Natural killer cell (primary cell): ENCODE data around the gene MED23. TPM values are rescaled to one million over a fixed set of nuclear protein-coding genes. Genes with fewer than 3 reads are reported as not detected.

Experiments
- ATAC-seq, 3 donors: fragments of 150-1000 bp in 2 of 3; fragments of 200-7000 bp in 1 of 3; cut with Tn5 transposase; 1 replicate in 1 of 3; 2 replicates in 2 of 3; pipeline ENCODE4 v1.10.0; 2021; ENCODE audit warnings: mild to moderate bottlenecking in 2 of 3, moderate library complexity in 2 of 3
- DNase-seq, 2 donors: peaks; one replicate each; pipeline versions ENCODE4 v3.0.0 to v3.0.0-alpha.2; 2013 to 2021; ENCODE audit warnings: mixed read lengths in 1 of 2
- H3K27ac ChIP-seq: one replicate; pipeline ENCODE4 v1.5.1; 2013; ENCODE audit warnings: mild to moderate bottlenecking, low read length
- H3K27me3 ChIP-seq: one replicate; pipeline ENCODE4 v1.6.1; 2013; ENCODE audit warnings: low read length; ENCODE audit not compliant: control insufficient read depth, insufficient read depth
- H3K36me3 ChIP-seq: one replicate; pipeline ENCODE4 v1.6.1; 2013; ENCODE audit warnings: low read length; ENCODE audit not compliant: control insufficient read depth, insufficient read depth
- H3K4me1 ChIP-seq: one replicate; pipeline ENCODE4 v1.6.1; 2013; ENCODE audit warnings: low read length; ENCODE audit not compliant: control insufficient read depth, insufficient read depth
- H3K4me3 ChIP-seq: one replicate; pipeline ENCODE4 v1.5.1; 2013; ENCODE audit warnings: low read length
- H3K9me3 ChIP-seq: one replicate; pipeline ENCODE4 v1.6.1; 2013; ENCODE audit warnings: low read length; ENCODE audit not compliant: control insufficient read depth, insufficient read depth
- H3K27ac Mint-ChIP-seq, 2 donors: one replicate each; pipeline ENCODE4 v1.8.0; 2022; ENCODE audit warnings: mild to moderate bottlenecking in 2 of 2, mixed read lengths in 2 of 2, moderate library complexity in 1 of 2
- H3K27me3 Mint-ChIP-seq, 2 donors: one replicate each; pipeline ENCODE4 v1.8.0; 2022; ENCODE audit warnings: low read depth in 2 of 2, mixed read lengths in 2 of 2
- H3K36me3 Mint-ChIP-seq: one replicate; pipeline ENCODE4 v1.8.0; 2022; ENCODE audit warnings: mixed read lengths
- H3K4me1 Mint-ChIP-seq, 2 donors: one replicate each; pipeline ENCODE4 v1.8.0; 2022; ENCODE audit warnings: mixed read lengths in 2 of 2
- H3K4me3 Mint-ChIP-seq: one replicate; pipeline ENCODE4 v1.8.0; 2022; ENCODE audit warnings: mild to moderate bottlenecking, moderate library complexity, mixed read lengths
- H3K9me3 Mint-ChIP-seq, 2 donors: one replicate each; pipeline ENCODE4 v1.8.0; 2022; ENCODE audit warnings: mixed read lengths in 2 of 2
- WGBS: methylation state at CpG from one replicate; pipeline ENCODE4 v1.1.7; 2013; ENCODE audit warnings: missing lambda C conversion rate; ENCODE audit not compliant: insufficient coverage; 5-methylcytosine and 5-hydroxymethylcytosine counted together
- intact Hi-C: fragments of 100-400 bp; cut with micrococcal nuclease; formaldehyde crosslinking; loops from one replicate; pipeline ENCODE4 v1.14.2; 2022
- total RNA-seq, 4 donors: library from RNA; stranded (reverse); fragments of 120-200 nt in 1 of 4; gene quantifications; one replicate each; pipeline versions ENCODE4 v1.2.3 to v1.2.4, GENCODE V29; 2013 to 2022
- TF ChIP-seq, protein P1 (sequence below): fragments of 200-600 bp; IDR thresholded peaks from one replicate; pipeline ENCODE4 v1.8.0; 2022; ENCODE audit warnings: antibody characterized with exemption

MED23 gene
- total RNA-seq, 3 donors from 2014 or later (not counting 1 experiment from before 2014, with no cell fraction given), result 63.8 to 71.2 (median 67.4) TPM

DNA sequence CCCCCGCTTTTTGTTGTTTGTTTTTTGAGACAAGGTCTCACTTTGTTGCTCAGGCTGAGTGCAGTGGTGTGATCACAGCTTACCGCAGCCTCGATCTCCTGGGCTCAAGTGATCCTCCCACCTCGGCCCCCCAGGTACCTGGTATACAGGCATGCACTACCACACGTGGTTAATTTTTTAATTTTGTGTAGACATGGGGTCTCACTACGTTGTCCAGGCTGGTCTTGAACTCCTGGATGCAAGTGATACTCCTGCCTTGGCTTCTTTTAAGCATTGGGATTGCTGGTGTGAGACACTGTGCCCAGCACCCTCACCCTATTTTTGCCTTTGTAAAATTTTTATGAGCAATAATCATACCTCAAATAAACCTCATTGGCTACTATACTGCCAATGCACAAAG is 14.5 kb upstream of the MED23 start:
- Mint-ChIP-seq H3K27ac (no peak overlapping the region), H3K9me3 (no peaks in the 10 kb centered on the region), H3K4me1 (no peaks in the 10 kb centered on the region), H3K36me3 (no peaks in the 10 kb centered on the region), H3K4me3 (no peak overlapping the region), H3K27me3 (peaks cover 0 to 4% of the 10 kb centered on the region in 2 donors)
- Histone ChIP-seq H3K36me3 (no peaks in the 10 kb centered on the region), H3K4me1 (no peaks in the 10 kb centered on the region), H3K27ac (no peak overlapping the region), H3K27me3 (no peaks in the 10 kb centered on the region), H3K4me3 (no peak overlapping the region), H3K9me3 (no peaks in the 10 kb centered on the region)
- TF ChIP-seq, protein P1, sequence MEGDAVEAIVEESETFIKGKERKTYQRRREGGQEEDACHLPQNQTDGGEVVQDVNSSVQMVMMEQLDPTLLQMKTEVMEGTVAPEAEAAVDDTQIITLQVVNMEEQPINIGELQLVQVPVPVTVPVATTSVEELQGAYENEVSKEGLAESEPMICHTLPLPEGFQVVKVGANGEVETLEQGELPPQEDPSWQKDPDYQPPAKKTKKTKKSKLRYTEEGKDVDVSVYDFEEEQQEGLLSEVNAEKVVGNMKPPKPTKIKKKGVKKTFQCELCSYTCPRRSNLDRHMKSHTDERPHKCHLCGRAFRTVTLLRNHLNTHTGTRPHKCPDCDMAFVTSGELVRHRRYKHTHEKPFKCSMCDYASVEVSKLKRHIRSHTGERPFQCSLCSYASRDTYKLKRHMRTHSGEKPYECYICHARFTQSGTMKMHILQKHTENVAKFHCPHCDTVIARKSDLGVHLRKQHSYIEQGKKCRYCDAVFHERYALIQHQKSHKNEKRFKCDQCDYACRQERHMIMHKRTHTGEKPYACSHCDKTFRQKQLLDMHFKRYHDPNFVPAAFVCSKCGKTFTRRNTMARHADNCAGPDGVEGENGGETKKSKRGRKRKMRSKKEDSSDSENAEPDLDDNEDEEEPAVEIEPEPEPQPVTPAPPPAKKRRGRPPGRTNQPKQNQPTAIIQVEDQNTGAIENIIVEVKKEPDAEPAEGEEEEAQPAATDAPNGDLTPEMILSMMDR, result no peak
- no peak for DNase-seq
- WGBS, result 88% methylated on average over 6 of the region's 6 CpGs
- intact Hi-C loops, result no loop called here
- no peak for ATAC-seq

- Mint-ChIP-seq H3K4me1 (no peaks in the 10 kb centered on the region), H3K4me3 (no peak overlapping the region), H3K27ac (no peak overlapping the region), H3K9me3 (no peaks in the 10 kb centered on the region), H3K27me3 (peaks cover 0 to 4% of the 10 kb centered on the region in 2 donors), H3K36me3 (no peaks in the 10 kb centered on the region)
- TF ChIP-seq, protein P1, result no peak
- Histone ChIP-seq H3K27ac (no peak overlapping the region), H3K4me3 (no peak overlapping the region), H3K4me1 (no peaks in the 10 kb centered on the region), H3K27me3 (no peaks in the 10 kb centered on the region), H3K36me3 (no peaks in the 10 kb centered on the region), H3K9me3 (no peaks in the 10 kb centered on the region)
- 100% methylated on average over 1 of the region's 1 CpG for WGBS
- DNase-seq (no peak), ATAC-seq (no peak)
- intact Hi-C loops, result no loop called here
These were observed 13.5 kb upstream of the MED23 start for GRCh38 chr6:131641554-131641953.

- Histone ChIP-seq H3K27me3 (no peaks in the 10 kb centered on the region), H3K36me3 (no peaks in the 10 kb centered on the region), H3K4me1 (no peaks in the 10 kb centered on the region), H3K9me3 (no peaks in the 10 kb centered on the region), H3K4me3 (no peak overlapping the region), H3K27ac (peak overlapping the region; percentile 29)
- Mint-ChIP-seq H3K36me3 (no peaks in the 10 kb centered on the region), H3K27ac (no peak overlapping the region), H3K4me3 (no peak overlapping the region), H3K9me3 (no peaks in the 10 kb centered on the region), H3K27me3 (peaks cover 0 to 4% of the 10 kb centered on the region in 2 donors), H3K4me1 (no peaks in the 10 kb centered on the region)
- intact Hi-C loops, result no loop called here
- ATAC-seq (peak in 1 of 3 donors; percentile 54), DNase-seq (no peak)
- WGBS, result 100% methylated on average over 2 of the region's 3 CpGs
- TF ChIP-seq, protein P1, result no peak
These were observed 12.5 kb upstream of the MED23 start for GRCh38 chr6:131640576-131640975.

DNA sequence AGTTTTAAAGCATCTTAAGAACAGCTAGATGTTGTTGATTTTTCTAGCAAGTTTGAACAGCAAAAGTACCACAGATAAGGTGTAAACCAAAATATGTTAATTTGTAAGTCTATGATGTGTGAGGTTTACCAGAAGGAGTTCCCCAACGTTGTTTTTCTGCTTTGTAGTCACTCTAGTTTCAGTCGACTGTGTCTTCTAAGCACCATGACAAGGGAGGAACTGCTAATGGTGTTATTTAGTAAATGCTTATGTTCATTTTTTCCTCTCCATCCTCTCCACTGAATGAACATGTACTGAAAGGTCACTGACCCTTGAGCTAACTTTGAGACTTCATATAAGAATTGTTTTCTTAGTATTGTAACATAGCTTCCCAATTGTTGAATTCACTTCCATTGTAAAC is 12.1 kb upstream of the MED23 start:
- H3K36me3 ChIP-seq, result no peaks in the 10 kb centered on the region
- no peak overlapping the region for H3K4me3 ChIP-seq
- H3K27ac Mint-ChIP-seq, result no peak overlapping the region
- TF ChIP-seq, protein P1, result no peak
- H3K27me3 Mint-ChIP-seq, result peaks cover 0 to 4% of the 10 kb centered on the region in 2 donors
- no peaks in the 10 kb centered on the region for H3K9me3 ChIP-seq
- ATAC-seq (peak; percentile 69 to 72 (median 71)), DNase-seq (peak in 1 of 2 donors; percentile 7)
- no peaks in the 10 kb centered on the region for H3K9me3 Mint-ChIP-seq
- no peaks in the 10 kb centered on the region for H3K4me1 ChIP-seq
- no peaks in the 10 kb centered on the region for H3K27me3 ChIP-seq
- no peak overlapping the region for H3K27ac ChIP-seq
- H3K4me1 Mint-ChIP-seq, result no peaks in the 10 kb centered on the region
- intact Hi-C loops, result no loop called here
- no peaks in the 10 kb centered on the region for H3K36me3 Mint-ChIP-seq
- 0% methylated on average over 2 of the region's 2 CpGs for WGBS
- no peak overlapping the region for H3K4me3 Mint-ChIP-seq
